ENCODE measurements around the gene SYF2. TPM values are rescaled to one million over a fixed set of nuclear protein-coding genes. Genes with fewer than 3 reads are reported as not detected.

Gene SYF2
- total and polyA plus RNA-seq, 2 of the 4 experiments (the other 2 are of a cell fraction): 8.6 to 19.5 TPM

DNA sequence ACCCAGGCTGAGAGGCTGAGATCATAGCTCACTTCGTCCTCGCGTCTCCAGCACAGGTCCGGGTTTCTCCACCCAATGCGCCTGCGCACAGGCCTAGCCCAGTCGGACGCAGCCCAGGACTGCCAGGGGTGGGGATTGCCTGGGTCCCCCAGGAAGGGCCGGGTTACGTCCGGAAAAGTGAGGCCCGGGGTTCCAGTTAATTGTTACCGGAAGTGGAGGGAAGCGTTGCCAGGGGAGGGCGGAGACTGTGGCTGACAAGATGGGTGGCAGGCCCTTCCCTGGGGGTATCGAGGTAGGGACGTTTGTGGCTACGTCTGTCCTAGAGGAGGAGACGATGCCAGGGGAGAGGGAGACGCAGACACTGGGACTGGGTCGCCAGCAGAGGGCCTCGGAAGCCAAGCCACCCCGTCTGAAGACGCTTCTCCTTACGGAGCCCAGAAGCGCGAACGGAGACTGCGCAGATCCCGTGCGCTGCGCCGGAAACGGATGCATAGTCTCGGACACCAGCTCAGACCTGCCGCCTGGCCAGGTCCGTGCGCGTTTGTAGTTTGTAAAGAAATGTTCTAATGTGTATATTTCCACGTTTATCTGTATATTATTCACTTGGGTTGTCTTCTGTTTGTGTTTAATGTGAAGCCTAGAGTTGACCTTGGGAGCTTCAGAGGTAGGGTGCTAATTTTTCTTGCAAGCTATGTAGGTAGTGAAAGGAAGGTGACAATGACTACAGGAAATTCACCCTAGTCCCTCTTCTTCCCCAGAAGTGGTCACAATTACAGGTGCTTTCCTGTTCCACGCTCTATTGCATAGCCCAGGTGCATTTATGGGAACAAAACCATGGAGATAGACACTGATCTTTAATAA, 7.6 kb upstream of the SYF2 start:
- Histone ChIP-seq H3K4me3 (ENCODE audit: insufficient read depth, low read depth, low read length) (peak overlapping the region; percentile 56), H3K23ac (ENCODE audit: low read depth, low read length) (peak overlapping the region; percentile 91), H4K5ac (ENCODE audit: low read depth, low read length) (peak overlapping the region; percentile 87), H3K14ac (replicated peaks; ENCODE audit: low read depth, low read length) (peak overlapping the region; percentile 88), H4K91ac (ENCODE audit: insufficient read depth, low read depth, low read length) (peak overlapping the region; percentile 54), H4K8ac (ENCODE audit: low read depth in 2 of 2, low read length in 2 of 2) (peak overlapping the region; percentile 52 to 93), H2AFZ (replicated peaks; ENCODE audit: low read length, poor library complexity) (peak overlapping the region; percentile 95), H3K9me3 (ENCODE audit: control insufficient read depth, insufficient read depth, low read length) (no peaks in the 10 kb centered on the region), H2BK20ac (ENCODE audit: low read depth, low read length) (no peak overlapping the region), H2BK5ac (ENCODE audit: low read depth, low read length, poor library complexity, severe bottlenecking) (peak overlapping the region; percentile 88), H3K56ac (ENCODE audit: extremely low read depth, insufficient read depth, low read length) (peak overlapping the region; percentile 32; the same call in 1 of the 2 replicates), H4K20me1 (ENCODE audit: insufficient read depth, low read length) (peaks cover 11% of the 10 kb centered on the region), H3K36me3 (ENCODE audit: control insufficient read depth, insufficient read depth, low read length) (peaks cover 11% of the 10 kb centered on the region), H3K9me1 (ENCODE audit: insufficient read depth, low read length) (no peaks in the 10 kb centered on the region), H2AK5ac (ENCODE audit: low read depth, low read length) (peak overlapping the region; percentile 25; the same call in 1 of the 2 replicates), H3K27ac (ENCODE audit: insufficient read depth, low read length) (peak overlapping the region; percentile 87), H3K79me1 (ENCODE audit: low read depth in 1 of 2, low read length in 2 of 2) (peaks cover 7 to 34% of the 10 kb centered on the region in 2 experiments), H3K9ac (ENCODE audit: low read depth, low read length) (peak overlapping the region; percentile 63), H3K27me3 (ENCODE audit: control insufficient read depth, insufficient read depth, low read length) (no peaks in the 10 kb centered on the region), H3K4me1 (ENCODE audit: control insufficient read depth, insufficient read depth, low read length) (peaks cover 4% of the 10 kb centered on the region; the same call in 1 of the 2 replicates), H3K4ac (ENCODE audit: low read depth, low read length) (peak overlapping the region; percentile 83), H2BK120ac (ENCODE audit: low read depth, low read length) (peak overlapping the region; percentile 30; the same call in 1 of the 2 replicates), H3K18ac (ENCODE audit: low read depth, low read length) (peak overlapping the region; percentile 72), H2AK9ac (replicated peaks; ENCODE audit: low read depth, low read length, poor library complexity) (peak overlapping the region; percentile 33), H2BK15ac (ENCODE audit: low read depth, low read length) (no peak overlapping the region), H3K4me2 (ENCODE audit: low read depth, low read length) (peak overlapping the region; percentile 84)
- ChIA-PET POLR2A (ENCODE audit: unreplicated experiment) (no interaction called here), CTCF (interaction anchor here (0.6 to 1.0 kb wide), 3 partner anchors 14 to 270 kb away, joined by 3 read pairs; no protein-coding TSS in a partner anchor)
- intact Hi-C loops (cut with micrococcal nuclease): loop anchor here (5.0 to 10.0 kb wide), 2 partner anchors 282 to 575 kb away; partner anchors contain the start of gene MTFR1L
- DNase-seq (peak; percentile 87), ATAC-seq (ENCODE audit: low read depth) (peak; percentile 90)
- BruUV-seq (replicated peaks): no TSS peak
- dilution Hi-C loops (cut with HindIII; ENCODE audit: low sequenced_read_pairs, unreplicated experiment): no loop called here
- WGBS, 2 experiments (ENCODE audit: extremely low coverage in 2 of 2, insufficient read length in 1 of 2): 0% methylated on average over 7 of the region's 41 CpGs; no CpG with 5 or more reads in 1 of the 2 experiments
- in situ Hi-C loops (cut with MboI; ENCODE audit: low sequenced_read_pairs): loop anchor here (25.0 kb wide), 1 partner anchor 572 kb away; the partner anchor contains the start of genes MTFR1L and SELENON
- TF ChIP-seq CEBPB (IDR thresholded peaks at IDR 0.05; ENCODE audit: low read depth, low read length): no peak
- peak; percentile 86 for TF ChIP-seq BHLHE40 (IDR thresholded peaks at IDR 0.05; ENCODE audit: low read depth, low read length)
- TF ChIP-seq RFX5 (IDR thresholded peaks at IDR 0.05; ENCODE audit: low read depth, low read length): no peak
- TF ChIP-seq MXI1 (IDR thresholded peaks at IDR 0.05; ENCODE audit: borderline replicate concordance, low read depth, low read length): peak; percentile 43; the same call in 1 of the 2 replicates
- TF ChIP-seq CTCF (conservative IDR thresholded peaks at IDR 0.05; ENCODE audit: low read depth, low read length): peak; percentile 71
- no peak for TF ChIP-seq CHD1 (IDR thresholded peaks at IDR 0.05; ENCODE audit: low read depth, low read length)
- TF ChIP-seq, protein P1, sequence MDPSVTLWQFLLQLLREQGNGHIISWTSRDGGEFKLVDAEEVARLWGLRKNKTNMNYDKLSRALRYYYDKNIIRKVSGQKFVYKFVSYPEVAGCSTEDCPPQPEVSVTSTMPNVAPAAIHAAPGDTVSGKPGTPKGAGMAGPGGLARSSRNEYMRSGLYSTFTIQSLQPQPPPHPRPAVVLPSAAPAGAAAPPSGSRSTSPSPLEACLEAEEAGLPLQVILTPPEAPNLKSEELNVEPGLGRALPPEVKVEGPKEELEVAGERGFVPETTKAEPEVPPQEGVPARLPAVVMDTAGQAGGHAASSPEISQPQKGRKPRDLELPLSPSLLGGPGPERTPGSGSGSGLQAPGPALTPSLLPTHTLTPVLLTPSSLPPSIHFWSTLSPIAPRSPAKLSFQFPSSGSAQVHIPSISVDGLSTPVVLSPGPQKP (IDR thresholded peaks at IDR 0.05; ENCODE audit: borderline replicate concordance, low read depth, low read length): no peak
- TF ChIP-seq MAFK (IDR thresholded peaks at IDR 0.05; ENCODE audit: low read depth, low read length): no peak
- TF ChIP-seq, protein P2, sequence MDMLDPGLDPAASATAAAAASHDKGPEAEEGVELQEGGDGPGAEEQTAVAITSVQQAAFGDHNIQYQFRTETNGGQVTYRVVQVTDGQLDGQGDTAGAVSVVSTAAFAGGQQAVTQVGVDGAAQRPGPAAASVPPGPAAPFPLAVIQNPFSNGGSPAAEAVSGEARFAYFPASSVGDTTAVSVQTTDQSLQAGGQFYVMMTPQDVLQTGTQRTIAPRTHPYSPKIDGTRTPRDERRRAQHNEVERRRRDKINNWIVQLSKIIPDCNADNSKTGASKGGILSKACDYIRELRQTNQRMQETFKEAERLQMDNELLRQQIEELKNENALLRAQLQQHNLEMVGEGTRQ (IDR thresholded peaks at IDR 0.05; ENCODE audit: low read depth, low read length): peak; percentile 28; the same call in 1 of the 2 replicates
- TF ChIP-seq SMC3 (IDR thresholded peaks at IDR 0.05; ENCODE audit: low read depth, low read length): peak; percentile 72
- no peak for TF ChIP-seq RCOR1 (IDR thresholded peaks at IDR 0.05; ENCODE audit: insufficient replicate concordance, low read length)
- peak; percentile 70 for TF ChIP-seq RAD21 (IDR thresholded peaks at IDR 0.05; ENCODE audit: low read length)
